ENCODE measurements around the gene GPNMB.

The GPNMB gene

GRCh38 chr7:23272275-23272674 lies 25.7 kb downstream of the GPNMB start:
- DNase-seq (ENCODE audit: low spot score) = no peak

DNA sequence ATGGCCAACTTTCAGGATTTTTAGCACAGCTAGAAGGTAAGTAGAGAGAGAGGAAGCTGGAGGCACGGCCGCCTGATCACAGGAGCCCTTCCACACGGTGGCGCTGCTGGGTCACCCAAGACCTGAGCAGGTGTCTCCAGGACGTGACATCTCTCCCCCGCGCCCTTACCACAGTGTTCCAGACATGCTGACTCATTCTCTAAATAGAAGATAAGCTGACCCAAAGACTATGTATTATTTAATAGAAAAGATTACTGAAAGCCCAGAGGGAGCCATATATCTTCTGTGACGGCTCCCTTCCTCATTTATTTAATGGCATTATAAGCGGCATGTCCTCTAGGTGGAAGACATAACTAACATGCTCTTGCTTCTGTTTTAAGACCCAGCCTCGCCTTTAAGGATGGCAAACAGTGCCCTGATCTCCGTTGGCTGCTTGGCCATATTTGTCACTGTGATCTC lies 26.6 kb downstream of the GPNMB start:
- peak; percentile 95 for DNase-seq (ENCODE audit: low spot score)

DNA sequence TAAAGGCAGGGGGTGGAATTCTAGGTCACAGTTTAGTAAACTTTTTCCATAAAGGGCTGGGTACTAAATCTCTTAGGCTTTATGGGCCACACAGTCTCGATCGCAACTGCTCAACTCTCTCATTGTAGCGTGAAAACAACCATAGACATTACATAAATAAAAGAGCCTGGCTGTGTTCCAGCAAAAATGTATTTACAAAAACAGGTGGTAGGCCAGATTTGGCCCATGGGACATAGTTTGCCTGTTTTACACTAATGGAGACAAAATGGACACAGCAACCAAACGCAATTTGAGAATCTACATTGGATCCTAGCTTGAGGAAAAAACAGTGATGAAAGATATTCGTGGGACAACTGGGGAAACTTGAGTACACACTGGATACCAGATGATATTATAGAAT lies 29.3 kb downstream of the GPNMB start:
- DNase-seq (ENCODE audit: low spot score) = no peak

DNA sequence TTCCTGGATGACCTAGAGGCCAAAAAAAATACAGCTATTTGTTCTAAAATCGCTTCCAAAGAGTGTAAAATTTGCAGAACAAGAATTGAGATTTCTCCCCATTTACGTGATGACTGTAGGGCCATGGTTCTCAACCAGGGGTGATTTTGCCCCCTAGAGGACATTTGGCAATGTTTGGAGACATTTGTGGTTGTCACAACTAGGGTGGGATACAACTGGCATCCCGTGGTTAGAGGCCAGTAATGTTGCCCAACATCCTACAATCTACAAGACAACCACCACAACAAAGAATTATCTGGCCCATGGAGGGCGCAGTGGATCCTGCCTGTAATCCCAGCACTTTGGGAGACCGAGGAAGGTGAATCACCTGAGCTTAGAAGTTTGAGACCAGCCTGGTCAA lies 29.8 kb downstream of the GPNMB start:
- DNase-seq (ENCODE audit: low spot score) = no peak

DNA sequence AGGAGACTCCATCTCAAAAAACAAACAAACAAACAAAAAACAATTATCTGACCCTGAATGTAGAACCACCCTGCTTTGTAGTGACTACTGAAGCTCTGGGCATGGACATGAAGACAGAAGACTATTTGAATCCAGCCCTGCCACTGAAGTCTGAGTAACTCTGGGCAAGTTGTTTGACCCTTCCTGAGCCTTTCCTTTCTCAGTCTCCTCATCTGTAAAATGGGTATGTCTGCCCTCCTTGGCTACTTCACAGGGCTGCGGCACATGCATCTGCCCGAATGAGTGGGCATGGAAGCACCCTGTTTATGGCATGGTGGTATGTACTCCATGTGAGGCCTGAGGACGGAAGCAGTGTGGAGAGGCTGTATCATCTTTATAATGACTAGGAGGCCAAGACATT lies 30.4 kb downstream of the GPNMB start:
- no peak for DNase-seq (ENCODE audit: low spot score)

GRCh38 chr7:23277359-23277989 lies 30.9 kb downstream of the GPNMB start:
- DNase-seq (ENCODE audit: low spot score) = peak; percentile 76

DNA sequence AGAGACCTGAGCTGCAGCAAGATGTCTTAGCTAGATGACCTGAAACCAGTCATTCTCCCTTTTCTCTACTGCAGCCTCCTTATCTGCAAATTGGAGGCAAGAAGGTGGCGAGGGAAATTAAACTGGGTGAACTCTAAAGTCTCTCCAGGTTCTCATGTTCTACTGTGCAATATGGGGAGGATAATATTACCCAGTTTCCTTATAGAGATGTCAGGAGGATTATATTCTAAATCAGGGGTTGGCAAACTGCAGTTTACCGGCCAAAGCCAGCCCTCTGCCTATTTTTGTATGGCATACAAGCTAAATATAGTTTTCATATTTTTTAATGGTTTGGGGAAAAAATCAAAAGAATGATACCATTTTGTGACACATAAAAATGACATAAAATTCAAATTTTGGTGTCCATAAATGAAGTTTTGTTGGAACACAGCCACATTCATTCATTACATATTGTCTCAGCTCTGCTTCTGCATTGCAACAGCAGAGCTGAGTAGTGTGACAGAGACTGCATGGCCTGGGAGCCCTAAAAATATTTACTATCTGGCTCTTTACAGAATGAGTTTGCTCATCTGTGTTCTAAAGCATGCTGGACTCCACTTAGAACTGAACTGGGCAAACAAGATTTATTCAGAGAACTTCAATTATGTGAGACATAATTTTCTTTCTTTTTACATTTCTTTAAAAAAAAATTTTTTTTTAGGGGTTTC lies 33.4 kb downstream of the GPNMB start:
- DNase-seq (ENCODE audit: low spot score) = no peak

- no peak for DNase-seq (ENCODE audit: low spot score)
Measured at GRCh38 chr7:23283086-23283485, 36.5 kb downstream of the GPNMB start.

GRCh38 chr7:23284871-23285270 lies 38.3 kb downstream of the GPNMB start:
- no peak for DNase-seq (ENCODE audit: low spot score)

DNA sequence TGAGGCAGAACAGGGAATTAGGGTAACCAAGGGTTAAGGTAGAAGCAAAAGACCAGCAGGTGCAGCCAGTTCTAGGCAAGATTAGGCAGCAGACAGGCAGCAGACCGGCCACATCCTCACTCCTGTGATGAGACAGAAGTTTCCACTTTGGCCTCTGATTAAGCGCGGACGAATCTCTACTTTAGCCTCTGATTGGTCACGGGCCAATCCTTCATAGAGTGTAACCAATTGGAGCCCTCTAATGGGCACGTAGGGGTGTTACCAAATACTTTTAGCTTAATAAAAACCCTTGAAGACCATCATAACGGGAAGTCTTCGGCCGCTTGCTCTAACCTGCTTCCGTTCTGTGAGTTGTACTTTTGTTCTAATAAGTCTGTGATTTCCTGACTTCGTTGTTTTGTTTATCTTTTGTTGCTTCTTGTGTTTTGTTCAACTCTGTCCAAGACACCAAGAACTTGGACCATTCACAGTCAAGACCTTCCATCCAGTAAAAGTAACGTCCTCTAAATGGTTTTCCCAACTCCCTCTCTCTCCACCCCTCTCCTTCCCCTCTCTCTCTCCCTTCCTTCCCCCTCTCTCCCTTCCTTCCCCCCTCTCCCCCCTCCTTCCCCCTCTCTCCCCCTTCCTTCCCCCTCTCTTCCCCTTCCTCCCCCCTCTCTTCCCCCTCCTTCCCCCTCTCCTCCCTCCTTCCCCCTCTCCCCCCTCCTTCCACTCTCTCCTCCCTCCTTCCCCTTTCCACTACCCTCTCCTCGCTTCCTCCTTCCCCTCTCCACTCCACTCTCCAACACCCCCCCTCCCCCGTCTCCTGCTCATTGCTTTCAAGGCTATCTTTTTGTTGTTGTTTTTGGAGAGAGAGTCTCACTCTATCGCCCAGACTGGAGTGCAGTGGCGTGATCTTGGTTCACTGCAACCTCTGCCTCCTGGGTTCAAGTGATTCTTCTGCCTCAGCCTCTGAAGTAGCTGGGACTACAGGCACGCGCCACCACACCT lies 39.4 kb downstream of the GPNMB start:
- no peak for DNase-seq (ENCODE audit: low spot score)

- DNase-seq (ENCODE audit: low spot score) = no peak
Measured at GRCh38 chr7:23287612-23288011, 41.0 kb downstream of the GPNMB start.

DNA sequence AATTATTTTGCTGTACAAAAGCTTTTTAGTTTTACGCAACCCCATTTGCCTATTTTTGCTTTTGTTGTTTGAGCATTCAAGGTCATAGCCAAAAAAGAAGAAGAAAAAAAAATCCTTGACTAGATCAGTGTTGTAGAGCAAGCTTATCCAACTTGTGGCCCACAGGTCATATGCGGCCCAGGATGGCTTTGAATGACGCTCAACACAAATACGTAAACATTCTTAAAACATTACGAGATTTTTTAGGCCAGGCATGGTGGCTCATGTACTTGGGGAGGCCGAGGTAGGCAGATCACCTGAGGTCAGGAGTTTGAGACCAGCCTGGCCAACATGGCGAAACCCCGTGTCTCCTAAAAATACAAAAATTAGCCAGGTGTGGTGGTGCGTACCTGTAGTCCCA lies 44.4 kb downstream of the GPNMB start:
- DNase-seq (ENCODE audit: low spot score) = no peak

DNA sequence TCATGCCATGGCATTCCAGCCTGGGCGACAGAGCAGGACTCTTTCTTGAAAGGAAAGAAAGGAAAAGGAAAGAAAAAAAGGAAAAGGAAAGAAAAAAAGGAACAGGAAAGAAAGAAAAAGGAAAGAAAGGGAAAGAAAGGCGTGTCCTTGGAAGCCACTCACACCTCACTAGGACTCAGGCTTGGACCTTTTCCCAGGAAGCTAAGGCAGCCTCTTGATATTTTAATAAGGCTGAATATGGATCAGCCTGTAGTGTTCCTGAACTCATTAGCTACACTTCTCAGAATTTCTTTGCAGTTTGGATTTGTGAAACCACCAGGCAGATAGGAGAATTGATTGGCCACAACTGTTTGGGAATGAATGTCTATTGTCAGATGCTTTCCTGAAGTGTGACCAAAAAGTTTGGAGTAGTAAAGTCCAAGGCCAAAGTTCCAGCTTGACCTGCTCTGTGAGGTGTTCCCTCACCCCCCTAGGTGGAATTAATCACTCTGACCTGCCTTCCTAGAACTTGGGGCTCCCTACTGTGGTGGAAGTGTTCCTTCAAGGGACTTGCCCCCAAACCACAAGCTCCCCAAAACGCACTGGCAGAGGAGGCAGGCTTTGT lies 45.5 kb downstream of the GPNMB start:
- no peak for DNase-seq (ENCODE audit: low spot score)

DNA sequence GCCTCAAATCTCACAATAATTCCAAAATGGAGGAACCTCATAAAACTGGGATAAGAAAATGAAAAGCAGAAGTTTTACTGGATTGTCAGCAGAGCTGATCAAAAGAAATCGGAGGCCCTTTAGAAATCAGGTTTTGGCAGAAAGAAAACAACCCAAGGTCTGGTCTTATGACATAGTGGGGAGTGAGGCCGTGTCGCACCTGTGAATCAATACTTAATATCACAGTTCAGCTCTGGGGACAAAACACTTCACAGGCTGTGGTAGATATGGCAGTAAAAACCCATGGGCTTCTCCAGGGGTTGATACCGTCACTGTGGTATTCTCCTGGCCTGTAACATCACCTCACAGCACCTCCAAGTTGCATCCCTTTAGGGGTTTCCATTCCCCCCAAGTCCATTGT lies 46.0 kb downstream of the GPNMB start:
- DNase-seq (ENCODE audit: low spot score) = no peak

DNA sequence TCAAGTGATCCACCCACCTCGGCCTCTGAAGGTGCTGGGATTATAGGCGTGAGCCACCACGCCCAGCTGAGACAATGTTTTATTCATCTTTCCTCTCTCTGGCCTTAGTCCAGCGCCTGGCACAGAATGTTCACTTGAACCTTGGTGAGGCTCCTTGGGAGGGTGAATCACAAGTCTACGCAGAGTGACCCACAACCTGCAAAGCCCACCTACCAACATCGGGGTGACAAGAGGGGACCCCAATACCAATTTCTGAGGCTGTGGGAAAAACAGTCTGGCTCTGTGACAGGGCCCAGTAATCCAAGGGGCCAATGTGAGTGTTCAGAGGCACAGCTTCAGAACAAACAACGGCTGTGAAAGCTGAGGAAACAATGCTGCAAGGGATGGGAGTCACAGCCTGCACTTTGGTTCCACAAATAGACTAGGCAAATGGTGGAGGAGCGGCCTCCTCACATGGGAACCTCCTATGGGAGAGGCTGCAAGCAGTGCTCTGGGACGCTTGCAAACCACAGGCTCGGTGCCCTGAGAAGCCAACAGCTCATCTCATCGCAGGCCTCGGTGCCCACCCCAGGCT lies 47.0 kb downstream of the GPNMB start:
- DNase-seq (ENCODE audit: low spot score) = no peak

DNA sequence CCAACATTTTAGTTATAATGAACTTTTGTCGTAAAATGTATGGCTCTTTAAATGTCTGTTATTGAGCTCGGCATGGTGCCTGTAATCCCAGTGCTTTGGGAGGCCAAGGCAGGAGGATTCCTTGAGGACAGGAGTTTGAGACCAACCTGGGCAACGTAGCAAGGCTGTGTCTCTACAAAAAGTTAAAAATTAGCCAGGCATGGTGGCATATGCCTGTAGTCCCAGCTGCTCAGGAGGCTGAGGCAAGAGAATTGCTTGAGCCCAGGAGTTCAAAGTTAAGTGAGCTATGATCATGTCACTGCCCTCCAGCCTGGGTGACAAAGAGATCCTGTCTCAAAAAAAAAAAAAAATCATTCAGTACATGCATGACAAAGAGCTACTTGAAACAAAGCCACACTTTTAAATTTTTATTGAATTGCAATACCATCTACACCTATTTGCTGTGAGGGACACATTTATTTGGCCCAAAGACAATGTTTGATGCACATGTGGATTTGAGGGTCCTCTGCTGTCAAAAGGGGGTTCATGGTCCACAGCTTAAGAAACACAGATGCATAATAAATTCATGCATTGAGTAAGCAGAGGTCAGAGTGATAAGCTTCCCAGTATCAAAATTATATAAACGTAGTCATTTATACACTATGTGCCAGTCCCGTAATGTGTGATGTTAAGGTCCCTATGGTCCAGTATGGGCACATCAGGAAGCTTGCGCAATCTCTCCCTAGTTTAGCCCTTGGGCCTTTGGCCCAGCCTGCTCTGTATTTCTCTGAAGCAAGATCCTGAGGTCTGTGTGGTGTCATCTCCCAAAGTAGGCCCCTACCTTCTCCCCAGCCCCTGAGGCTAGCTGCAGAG lies 48.2 kb downstream of the GPNMB start:
- no peak for DNase-seq (ENCODE audit: low spot score)

- DNase-seq (ENCODE audit: low spot score) = no peak
Measured at GRCh38 chr7:23295401-23295697, 48.8 kb downstream of the GPNMB start.

DNA sequence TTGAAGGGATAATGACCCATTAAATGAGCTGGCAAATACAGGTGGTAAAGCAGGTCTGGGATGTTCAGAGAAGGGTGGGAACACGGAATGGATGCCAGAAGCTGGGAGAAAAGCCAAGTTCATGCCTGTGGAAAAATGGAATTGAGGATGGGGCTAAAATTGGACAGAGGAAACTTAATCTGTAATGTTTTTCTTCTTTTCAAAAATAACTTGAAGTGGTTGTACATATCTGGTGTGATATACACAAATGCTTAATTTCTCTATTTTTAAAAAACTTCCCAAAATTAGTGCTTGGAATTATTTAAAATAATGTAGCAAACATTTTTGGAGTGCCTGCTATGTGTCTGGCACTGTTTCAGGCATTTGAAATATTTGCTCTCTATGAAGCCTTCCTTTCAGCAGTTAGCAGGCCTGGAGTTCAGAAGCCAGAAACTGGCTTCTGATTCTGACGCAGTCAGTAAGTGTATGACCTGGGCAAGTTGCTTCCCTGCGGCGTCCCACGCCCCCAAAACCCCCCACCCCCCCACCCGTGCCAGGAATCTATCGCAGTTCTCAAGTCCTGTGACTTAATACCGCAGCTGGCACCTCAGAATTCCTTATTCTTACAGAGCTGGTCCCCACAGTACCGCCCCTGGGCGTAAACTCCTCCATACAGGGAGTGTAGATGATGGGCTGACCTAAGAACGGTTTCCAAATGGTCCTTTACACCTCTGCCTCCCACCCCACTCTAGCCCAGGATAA lies 51.7 kb downstream of the GPNMB start:
- no peak for DNase-seq (ENCODE audit: low spot score)

- peak; percentile 98 for DNase-seq (ENCODE audit: low spot score)
Measured at GRCh38 chr7:23298885-23299769, 52.6 kb downstream of the GPNMB start, which contains the start of gene MALSU1. Gene MALSU1 (plus strand): TSS chr7:23299339. CDS start chr7:23299353, 14 bp downstream.
